ENCODE results near the gene CFAP141. TPM values are rescaled to one million over a fixed set of nuclear protein-coding genes. Genes with fewer than 3 reads are reported as not detected.
"Not testable (repeated sequence)": the region's sequence is repeated elsewhere in the genome, so short reads cannot be mapped to it uniquely, and the experiment has no call there.

Gene CFAP141
- total RNA-seq, 1 donor from 2014 or later = not detected

GRCh38 chr1:154237880-154238506 lies 31.9 kb upstream of the CFAP141 start:
- H3K36me3 Mint-ChIP-seq = peaks cover 46% of the 10 kb centered on the region
- TF ChIP-seq, protein P1, sequence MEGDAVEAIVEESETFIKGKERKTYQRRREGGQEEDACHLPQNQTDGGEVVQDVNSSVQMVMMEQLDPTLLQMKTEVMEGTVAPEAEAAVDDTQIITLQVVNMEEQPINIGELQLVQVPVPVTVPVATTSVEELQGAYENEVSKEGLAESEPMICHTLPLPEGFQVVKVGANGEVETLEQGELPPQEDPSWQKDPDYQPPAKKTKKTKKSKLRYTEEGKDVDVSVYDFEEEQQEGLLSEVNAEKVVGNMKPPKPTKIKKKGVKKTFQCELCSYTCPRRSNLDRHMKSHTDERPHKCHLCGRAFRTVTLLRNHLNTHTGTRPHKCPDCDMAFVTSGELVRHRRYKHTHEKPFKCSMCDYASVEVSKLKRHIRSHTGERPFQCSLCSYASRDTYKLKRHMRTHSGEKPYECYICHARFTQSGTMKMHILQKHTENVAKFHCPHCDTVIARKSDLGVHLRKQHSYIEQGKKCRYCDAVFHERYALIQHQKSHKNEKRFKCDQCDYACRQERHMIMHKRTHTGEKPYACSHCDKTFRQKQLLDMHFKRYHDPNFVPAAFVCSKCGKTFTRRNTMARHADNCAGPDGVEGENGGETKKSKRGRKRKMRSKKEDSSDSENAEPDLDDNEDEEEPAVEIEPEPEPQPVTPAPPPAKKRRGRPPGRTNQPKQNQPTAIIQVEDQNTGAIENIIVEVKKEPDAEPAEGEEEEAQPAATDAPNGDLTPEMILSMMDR (conservative IDR thresholded peaks at IDR 0.05) = no peak
- no peak for DNase-seq (ENCODE audit: extremely low spot score, unreplicated experiment)
- no peaks in the 10 kb centered on the region for H3K27me3 Mint-ChIP-seq
- no peaks in the 10 kb centered on the region for H3K9me3 Mint-ChIP-seq
- no peaks in the 10 kb centered on the region for H3K4me1 Mint-ChIP-seq (ENCODE audit: unreplicated experiment)
- peak overlapping the region; percentile 25 for H3K27ac Mint-ChIP-seq
- H3K4me3 Mint-ChIP-seq = no peak overlapping the region

GRCh38 chr1:154237435-154237834 lies 31.3 kb upstream of the CFAP141 start:
- DNase-seq (ENCODE audit: extremely low spot score, unreplicated experiment) = no peak
- Mint-ChIP-seq H3K27ac (peak overlapping the region; percentile 25), H3K4me1 (ENCODE audit: unreplicated experiment) (no peaks in the 10 kb centered on the region), H3K9me3 (no peaks in the 10 kb centered on the region), H3K36me3 (peaks cover 42% of the 10 kb centered on the region), H3K27me3 (no peaks in the 10 kb centered on the region), H3K4me3 (no peak overlapping the region)
- TF ChIP-seq, protein P1 (conservative IDR thresholded peaks at IDR 0.05) = no peak

DNA sequence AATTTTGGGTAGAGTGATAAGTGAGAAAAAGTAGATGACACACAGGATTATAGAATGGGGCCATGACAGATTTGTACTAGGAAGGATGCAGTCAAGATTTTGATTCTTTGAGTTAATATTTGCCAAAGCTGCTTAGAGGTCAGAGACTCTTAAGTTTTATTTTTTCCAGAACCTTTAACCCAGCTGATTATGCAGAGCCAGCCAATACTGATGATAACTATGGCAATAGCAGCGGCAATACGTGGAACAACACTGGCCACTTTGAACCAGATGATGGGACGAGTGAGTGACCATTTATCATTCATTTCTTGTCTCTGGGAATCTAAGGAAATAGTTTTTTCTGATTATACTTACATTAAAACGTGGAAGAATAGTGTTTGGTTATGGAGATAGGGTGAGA lies 30.7 kb upstream of the CFAP141 start:
- Mint-ChIP-seq H3K4me1 (ENCODE audit: unreplicated experiment) (no peaks in the 10 kb centered on the region), H3K27ac (no peak overlapping the region), H3K36me3 (peaks cover 38% of the 10 kb centered on the region), H3K4me3 (no peak overlapping the region), H3K27me3 (no peaks in the 10 kb centered on the region), H3K9me3 (no peaks in the 10 kb centered on the region)
- TF ChIP-seq, protein P1 (conservative IDR thresholded peaks at IDR 0.05) = no peak
- DNase-seq (ENCODE audit: extremely low spot score, unreplicated experiment) = no peak

GRCh38 chr1:154233127-154233526 lies 27.0 kb upstream of the CFAP141 start:
- DNase-seq (ENCODE audit: extremely low spot score, unreplicated experiment); H3K27ac Mint-ChIP-seq; H3K4me3 Mint-ChIP-seq; H3K4me1 Mint-ChIP-seq (ENCODE audit: unreplicated experiment); H3K27me3 Mint-ChIP-seq; H3K9me3 Mint-ChIP-seq: not testable (repeated sequence)
- H3K36me3 Mint-ChIP-seq = peaks cover 39% of the 10 kb centered on the region

DNA sequence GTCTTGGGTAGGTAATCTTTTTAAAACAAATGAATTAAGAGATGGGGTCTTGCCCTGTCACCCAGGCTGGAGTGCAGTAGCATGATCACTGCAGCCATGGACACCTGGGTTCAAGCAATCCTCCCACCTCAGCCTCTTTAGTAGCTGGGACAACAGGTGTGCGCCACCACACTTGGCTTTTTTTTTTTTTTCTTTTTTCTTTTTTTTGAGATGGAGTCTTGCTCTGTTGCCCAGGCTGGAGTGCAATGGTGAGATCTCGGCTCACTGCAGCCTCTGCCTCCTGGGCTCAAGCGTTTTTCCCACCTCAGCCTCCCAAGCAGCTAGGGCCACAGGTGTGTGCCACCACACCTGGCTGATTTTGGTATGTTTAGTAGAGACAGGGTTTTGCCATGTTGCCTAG lies 25.0 kb upstream of the CFAP141 start:
- H3K27ac Mint-ChIP-seq; DNase-seq (ENCODE audit: extremely low spot score, unreplicated experiment); H3K27me3 Mint-ChIP-seq; H3K4me3 Mint-ChIP-seq; H3K4me1 Mint-ChIP-seq (ENCODE audit: unreplicated experiment); H3K9me3 Mint-ChIP-seq: not testable (repeated sequence)
- peaks cover 40% of the 10 kb centered on the region for H3K36me3 Mint-ChIP-seq

DNA sequence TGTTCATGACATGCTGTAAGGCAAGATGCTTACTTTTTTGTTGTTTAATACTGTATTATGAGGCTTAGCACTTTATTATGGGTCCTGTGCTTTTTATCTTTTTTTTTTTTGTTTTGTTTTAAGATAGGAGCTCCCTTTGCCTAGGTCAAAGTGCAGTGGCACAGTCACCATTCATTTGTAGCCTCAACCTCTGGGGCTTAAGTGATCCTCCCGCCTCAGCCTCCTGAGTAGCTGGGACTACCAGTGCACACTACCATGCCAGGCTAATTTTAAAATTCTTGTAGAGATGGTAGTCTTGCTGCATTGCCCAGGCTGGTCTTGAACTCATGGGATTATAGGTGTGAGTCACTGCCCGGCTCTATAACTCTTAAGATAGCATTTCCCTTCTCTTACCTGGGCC lies 19.2 kb upstream of the CFAP141 start:
- Mint-ChIP-seq H3K4me3 (no peak overlapping the region), H3K36me3 (peaks cover 35% of the 10 kb centered on the region), H3K4me1 (ENCODE audit: unreplicated experiment) (peaks cover 21% of the 10 kb centered on the region), H3K27me3 (peaks cover 3% of the 10 kb centered on the region), H3K9me3 (no peaks in the 10 kb centered on the region), H3K27ac (no peak overlapping the region)
- DNase-seq (ENCODE audit: extremely low spot score, unreplicated experiment) = no peak
- TF ChIP-seq, protein P1 (conservative IDR thresholded peaks at IDR 0.05) = no peak

GRCh38 chr1:154223621-154224020 lies 17.5 kb upstream of the CFAP141 start:
- no peak for DNase-seq (ENCODE audit: extremely low spot score, unreplicated experiment)
- Mint-ChIP-seq H3K27me3 (peaks cover 4% of the 10 kb centered on the region), H3K9me3 (no peaks in the 10 kb centered on the region), H3K4me3 (peak overlapping the region; percentile 98), H3K4me1 (ENCODE audit: unreplicated experiment) (peaks cover 25% of the 10 kb centered on the region), H3K36me3 (peaks cover 38% of the 10 kb centered on the region), H3K27ac (no peak overlapping the region)
- TF ChIP-seq, protein P1 (conservative IDR thresholded peaks at IDR 0.05) = no peak

Data from type B pancreatic cell (in vitro differentiated cells).